ENCODE data around the gene OR6A2.
A peak's percentile ranks its signal among the peaks of the same experiment; 100 is the strongest.
"Not testable (repeated sequence)": the region's sequence is repeated elsewhere in the genome, so short reads cannot be mapped to it uniquely, and the experiment has no call there.

Gene OR6A2

GRCh38 chr11:6799402-6799801 lies at the start of gene OR6A2:
Gene OR6A2 (minus strand): TSS chr11:6799689. CDS start chr11:6795708, 3,981 bp downstream.
- DNase-seq (ENCODE audit: low read depth in 2 of 2): no peak

GRCh38 chr11:6845383-6845782 lies 45.9 kb upstream of the OR6A2 start, which contains the start of gene OR10A5:
Gene OR10A5 (plus strand): TSS chr11:6845683. CDS start chr11:6845683, 0 bp downstream.
- DNase-seq (ENCODE audit: low read depth in 2 of 2): no peak

- no peak for DNase-seq (ENCODE audit: low read depth in 2 of 2)
Observed at GRCh38 chr11:6844356-6844755, 44.9 kb upstream of the OR6A2 start.

- DNase-seq (ENCODE audit: low read depth in 2 of 2): no peak
Observed at GRCh38 chr11:6843670-6844069, 44.2 kb upstream of the OR6A2 start.

- no peak for DNase-seq (ENCODE audit: low read depth in 2 of 2)
Observed at GRCh38 chr11:6841694-6842093, 42.2 kb upstream of the OR6A2 start.

GRCh38 chr11:6834021-6834420 lies 34.5 kb upstream of the OR6A2 start:
- DNase-seq (ENCODE audit: low read depth in 2 of 2): no peak

- DNase-seq (ENCODE audit: low read depth in 2 of 2): no peak
Observed at GRCh38 chr11:6833356-6833755, 33.9 kb upstream of the OR6A2 start.

GRCh38 chr11:6828103-6828502 lies 28.6 kb upstream of the OR6A2 start:
- no peak for DNase-seq (ENCODE audit: low read depth in 2 of 2)

GRCh38 chr11:6825231-6825744 lies 25.8 kb upstream of the OR6A2 start:
- DNase-seq (ENCODE audit: low read depth in 2 of 2): no peak

GRCh38 chr11:6824136-6824823 lies 24.8 kb upstream of the OR6A2 start:
- DNase-seq (ENCODE audit: low read depth in 2 of 2): no peak

GRCh38 chr11:6818967-6819366 lies 19.5 kb upstream of the OR6A2 start:
- no peak for DNase-seq (ENCODE audit: low read depth in 2 of 2)

- DNase-seq (ENCODE audit: low read depth in 2 of 2): no peak
Observed at GRCh38 chr11:6817694-6818093, 18.2 kb upstream of the OR6A2 start.

- DNase-seq (ENCODE audit: low read depth in 2 of 2): no peak
Observed at GRCh38 chr11:6813656-6814055, 14.2 kb upstream of the OR6A2 start.

GRCh38 chr11:6812390-6813005 lies 13.0 kb upstream of the OR6A2 start:
- DNase-seq (ENCODE audit: low read depth in 2 of 2): peak; percentile 1 to 27

- not testable (repeated sequence) for DNase-seq (ENCODE audit: low read depth in 2 of 2)
Observed at GRCh38 chr11:6801075-6801474, 1.6 kb upstream of the OR6A2 start.

- no peak for DNase-seq (ENCODE audit: low read depth in 2 of 2)
Observed at GRCh38 chr11:6794639-6795038, 4.8 kb downstream of the OR6A2 start.

GRCh38 chr11:6790546-6790945 lies 8.9 kb downstream of the OR6A2 start:
- no peak for DNase-seq (ENCODE audit: low read depth in 2 of 2)

- no peak for DNase-seq (ENCODE audit: low read depth in 2 of 2)
Observed at GRCh38 chr11:6782720-6783119, 16.8 kb downstream of the OR6A2 start, which contains the start of gene OR2AG1. Gene OR2AG1 (plus strand): TSS chr11:6783020. CDS start chr11:6785038, 2,018 bp downstream.

GRCh38 chr11:6780829-6781228 lies 18.7 kb downstream of the OR6A2 start:
- DNase-seq (ENCODE audit: low read depth in 2 of 2): no peak

GRCh38 chr11:6778518-6778917 lies 21.0 kb downstream of the OR6A2 start:
- no peak for DNase-seq (ENCODE audit: low read depth in 2 of 2)

GRCh38 chr11:6771926-6772893 lies 27.3 kb downstream of the OR6A2 start, which contains the start of gene OR2AG2:
Gene OR2AG2 (minus strand): TSS chr11:6771976. CDS start chr11:6768957, 3,019 bp downstream.
- DNase-seq (ENCODE audit: low read depth in 2 of 2): no peak
